Tibial artery (tissue), 4 donors: ENCODE results near the gene ITIH5.

Source experiments
- DNase-seq, 2 donors: peaks; one replicate each; pipeline ENCODE4 v3.0.0-alpha.2; 2019
- H3K27ac ChIP-seq, 2 donors: fragments of 200-600 bp; sonication (generic) in 1 of 2; 1 replicate in 1 of 2; 2 replicates in 1 of 2; pipeline ENCODE4 v1.5.1; 2018 to 2019; ENCODE audit warnings: mild to moderate bottlenecking in 1 of 2
- H3K27me3 ChIP-seq, 2 donors: fragments of 200-600 bp; sonication (generic) in 1 of 2; one replicate each; pipeline versions ENCODE4 v1.5.1 to v1.6.0; 2016 to 2019
- H3K36me3 ChIP-seq, 3 donors: fragments of 200-600 bp; sonication (generic) in 2 of 3; one replicate each; pipeline ENCODE4 v1.5.1; 2016 to 2019; ENCODE audit warnings: mild to moderate bottlenecking in 2 of 3
- H3K4me1 ChIP-seq, 4 donors: fragments of 200-600 bp; sonication (generic) in 2 of 4; 1 replicate in 3 of 4; 2 replicates in 1 of 4; pipeline ENCODE4 v1.5.1; 2016 to 2019
- H3K4me3 ChIP-seq, 2 donors: fragments of 200-600 bp; sonication (generic) in 1 of 2; 1 replicate in 1 of 2; 2 replicates in 1 of 2; pipeline ENCODE4 v1.5.1; 2018 to 2019; ENCODE audit warnings: mild to moderate bottlenecking in 2 of 2
- H3K9me3 ChIP-seq, 3 donors: fragments of 200-600 bp; sonication (generic) in 1 of 3; one replicate each; pipeline ENCODE4 v1.5.1; 2016 to 2019
- CTCF ChIP-seq, 2 experiments: fragments of 200-600 bp in 1 of 2; fragments of 450-650 bp in 1 of 2; IDR thresholded peaks; one replicate each; pipeline ENCODE4 v1.5.1; 2017 to 2019; ENCODE audit warnings: antibody characterized with exemption in 2 of 2, mild to moderate bottlenecking in 1 of 2, moderate library complexity in 1 of 2
- intact Hi-C: fragments of 100-400 bp; cut with DNase I; formaldehyde crosslinking; loops from one replicate; pipeline ENCODE4 v1.15.0; 2023; ENCODE audit warnings: low total_unique reads

Gene ITIH5

GRCh38 chr10:7647062-7647664 lies 19.6 kb downstream of the ITIH5 start:
- no peak overlapping the region for H3K4me3 ChIP-seq
- H3K4me1 ChIP-seq = peaks cover 0 to 35% (median 13%) of the 10 kb centered on the region in 4 donors
- no peak for TF ChIP-seq CTCF (IDR thresholded peaks at IDR 0.05)
- intact Hi-C loops = no loop called here
- peaks cover 0 to 4% (median 0%) of the 10 kb centered on the region in 3 donors for H3K9me3 ChIP-seq
- DNase-seq = no peak
- peak overlapping the region in 1 of 2 donors; percentile 20 for H3K27ac ChIP-seq
- H3K27me3 ChIP-seq = no peaks in the 10 kb centered on the region
- peaks cover 0 to 4% (median 0%) of the 10 kb centered on the region in 3 donors for H3K36me3 ChIP-seq

DNA sequence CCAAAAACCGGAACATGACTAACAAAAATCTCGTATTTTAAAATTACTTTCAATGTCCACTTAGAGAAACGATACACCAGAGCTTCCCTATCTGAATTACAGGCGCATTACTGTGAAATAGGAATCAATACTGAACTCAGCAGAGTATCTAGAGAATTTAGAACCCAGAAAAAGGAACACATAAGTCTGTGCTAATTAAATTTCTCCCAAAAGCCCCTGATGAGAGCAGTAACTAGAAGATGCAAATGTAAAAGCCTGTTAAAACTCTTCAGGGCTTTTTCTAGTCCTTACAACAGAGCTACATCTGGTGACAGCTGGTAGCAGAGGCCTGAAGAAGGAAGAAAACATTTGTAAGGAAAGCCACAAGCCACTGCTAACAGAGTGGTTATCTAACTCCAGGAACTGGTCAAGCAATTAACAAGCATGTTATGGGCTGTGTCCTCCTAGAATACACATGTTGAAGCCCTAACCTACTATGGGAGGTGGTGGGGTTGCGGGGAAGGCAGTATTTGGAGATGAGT lies 24.2 kb downstream of the ITIH5 start:
- peaks cover 0 to under 1% (median 0%) of the 10 kb centered on the region in 4 donors for H3K4me1 ChIP-seq
- no peak for DNase-seq
- H3K36me3 ChIP-seq = peaks cover 27 to 34% (median 30%) of the 10 kb centered on the region in 3 donors
- intact Hi-C loops = no loop called here
- no peak for TF ChIP-seq CTCF (IDR thresholded peaks at IDR 0.05)
- no peak overlapping the region for H3K27ac ChIP-seq
- H3K27me3 ChIP-seq = no peaks in the 10 kb centered on the region
- no peak overlapping the region for H3K4me3 ChIP-seq
- peaks cover 0 to 9% (median 0%) of the 10 kb centered on the region in 3 donors for H3K9me3 ChIP-seq

DNA sequence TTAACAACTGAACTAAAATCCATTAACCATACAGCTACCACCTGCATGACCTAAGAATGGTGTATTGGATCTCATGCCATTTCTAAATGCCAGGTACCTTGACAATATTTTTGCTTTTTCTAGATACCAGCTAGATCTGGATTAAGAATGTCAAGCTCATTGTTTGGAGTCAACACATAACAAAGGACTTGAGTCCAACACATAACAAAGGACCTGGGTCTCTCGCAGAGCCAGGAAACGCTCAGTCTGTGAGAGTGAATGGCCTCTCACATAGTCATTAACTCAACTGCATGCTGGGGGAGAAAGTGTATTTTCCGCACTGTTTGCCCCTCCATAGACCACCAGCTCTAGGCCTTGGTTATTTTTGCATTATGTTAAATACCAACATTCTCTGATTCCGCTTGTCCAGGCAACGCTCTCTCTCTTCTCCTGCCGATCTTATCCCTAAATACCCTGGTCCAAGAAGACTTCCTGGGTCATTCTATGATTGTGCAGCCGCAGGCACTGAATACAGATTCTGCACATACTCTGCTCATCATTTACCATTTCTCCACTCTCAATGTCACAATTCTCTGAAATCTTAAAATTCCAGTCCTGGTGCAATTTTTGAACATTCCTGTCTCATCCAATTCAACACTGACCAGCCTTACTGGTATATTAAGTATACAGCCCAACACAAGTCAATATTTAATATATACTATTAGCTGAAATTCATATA lies 31.2 kb downstream of the ITIH5 start:
- intact Hi-C loops = no loop called here
- H3K36me3 ChIP-seq = peaks cover 27 to 35% (median 33%) of the 10 kb centered on the region in 3 donors
- no peak for TF ChIP-seq CTCF (IDR thresholded peaks at IDR 0.05)
- peak overlapping the region; percentile 41 to 73 for H3K27ac ChIP-seq
- peaks cover 0 to 5% (median 0%) of the 10 kb centered on the region in 3 donors for H3K9me3 ChIP-seq
- DNase-seq = no peak
- H3K4me1 ChIP-seq = peaks cover 0 to 13% (median 0%) of the 10 kb centered on the region in 4 donors
- no peaks in the 10 kb centered on the region for H3K27me3 ChIP-seq
- H3K4me3 ChIP-seq = no peak overlapping the region

- peak overlapping the region in 1 of 2 donors; percentile 13 for H3K4me3 ChIP-seq
- no peak for TF ChIP-seq CTCF (IDR thresholded peaks at IDR 0.05)
- peaks cover 0 to 13% (median 0%) of the 10 kb centered on the region in 4 donors for H3K4me1 ChIP-seq
- intact Hi-C loops = no loop called here
- H3K27ac ChIP-seq = peak overlapping the region; percentile 41 to 73
- H3K36me3 ChIP-seq = peaks cover 17 to 30% (median 28%) of the 10 kb centered on the region in 3 donors
- no peak for DNase-seq
- no peaks in the 10 kb centered on the region for H3K27me3 ChIP-seq
- peaks cover 0 to 5% (median 0%) of the 10 kb centered on the region in 3 donors for H3K9me3 ChIP-seq
Observed at GRCh38 chr10:7634142-7634894, 32.4 kb downstream of the ITIH5 start.

GRCh38 chr10:7626283-7626682 lies 40.5 kb downstream of the ITIH5 start:
- intact Hi-C loops = no loop called here
- H3K4me3 ChIP-seq = no peak overlapping the region
- no peak overlapping the region for H3K27ac ChIP-seq
- H3K9me3 ChIP-seq = no peaks in the 10 kb centered on the region
- TF ChIP-seq CTCF (IDR thresholded peaks at IDR 0.05) = no peak
- no peaks in the 10 kb centered on the region for H3K27me3 ChIP-seq
- H3K36me3 ChIP-seq = peaks cover 0 to 8% (median 0%) of the 10 kb centered on the region in 3 donors
- DNase-seq = no peak
- no peaks in the 10 kb centered on the region for H3K4me1 ChIP-seq
